Right ventricle myocardium inferior (tissue), 1 donor: Measurements from ENCODE around the gene RNU1-2. TPM values are rescaled to one million over a fixed set of nuclear protein-coding genes. Genes with fewer than 3 reads are reported as not detected.
A peak's percentile ranks its signal among the peaks of the same experiment; 100 is the strongest.
"Not testable (repeated sequence)": the region's sequence is repeated elsewhere in the genome, so short reads cannot be mapped to it uniquely, and the experiment has no call there.

ENCODE experiments used
- ATAC-seq: fragments of 200-7000 bp; cut with Tn5 transposase; one replicate; pipeline ENCODE4 v1.9.1; 2020; ENCODE audit warnings: mild to moderate bottlenecking, moderate library complexity
- DNase-seq: peaks from one replicate; pipeline ENCODE4 v3.0.0; 2021; ENCODE audit errors: missing footprints
- intact Hi-C: fragments of 100-400 bp; cut with DNase I; formaldehyde crosslinking; loops from one replicate; pipeline ENCODE4 v1.11.0; 2022
- total RNA-seq: library from RNA; stranded (reverse); fragmentation: NEBNext Ultra II Directional; extraction: Animal tissue kit (Norgen Biotek cat#: 25700); gene quantifications from one replicate; pipeline ENCODE4 v1.2.1, GENCODE V29; 2021
- donor health status: DM: no; HTN: yes; CAD: no; lungs with severe emphysema.

RNU1-2 gene
- total RNA-seq, 1 donor from 2014 or later: 4,572 TPM

DNA sequence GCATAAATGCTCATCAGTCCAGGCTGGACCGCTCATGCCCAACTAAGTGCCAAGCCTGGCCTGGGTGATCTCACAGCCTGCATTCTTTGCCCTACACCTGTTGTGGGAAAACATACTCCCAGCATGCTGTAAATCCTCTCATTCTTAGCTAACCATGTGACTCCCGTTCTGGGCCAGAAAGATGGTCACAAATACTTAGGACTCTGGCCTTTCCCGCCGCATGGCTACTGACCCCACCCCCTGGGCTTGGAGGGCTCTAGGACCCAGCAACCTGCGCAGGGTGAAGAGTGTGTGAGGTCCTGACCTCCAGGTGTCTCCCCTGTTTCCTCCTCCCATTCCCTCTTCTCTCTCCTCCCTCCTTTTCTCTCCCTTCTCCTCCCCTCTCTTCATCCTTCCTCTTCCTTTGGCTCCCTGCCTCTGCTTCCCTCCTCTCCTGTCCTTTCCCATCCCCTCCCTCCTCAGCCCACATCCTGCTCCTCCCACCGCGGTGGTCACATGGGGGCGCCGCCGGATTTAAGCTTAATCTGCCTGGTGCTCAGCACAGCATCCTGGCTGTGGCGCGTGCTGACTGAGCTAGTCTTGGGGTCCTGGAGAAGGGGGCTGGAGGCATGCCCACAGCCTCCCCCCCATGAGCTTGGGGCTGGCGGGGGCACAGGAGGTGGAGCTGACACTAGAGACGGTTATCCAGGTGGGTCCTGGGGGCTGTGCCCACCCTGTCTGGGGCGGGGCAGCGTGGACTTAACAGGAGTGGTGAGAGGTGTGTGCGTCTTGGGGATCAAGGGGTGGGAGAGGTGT lies 25.8 kb downstream of the RNU1-2 start, which contains the start of gene CROCC:
TSS of gene CROCC (plus strand) at position 541 of the 795 bp plus-strand sequence. CDS start at position 629, 88 bp downstream.
- intact Hi-C loops: no loop called here
- peak; percentile 65 for DNase-seq
- ATAC-seq: no peak

DNA sequence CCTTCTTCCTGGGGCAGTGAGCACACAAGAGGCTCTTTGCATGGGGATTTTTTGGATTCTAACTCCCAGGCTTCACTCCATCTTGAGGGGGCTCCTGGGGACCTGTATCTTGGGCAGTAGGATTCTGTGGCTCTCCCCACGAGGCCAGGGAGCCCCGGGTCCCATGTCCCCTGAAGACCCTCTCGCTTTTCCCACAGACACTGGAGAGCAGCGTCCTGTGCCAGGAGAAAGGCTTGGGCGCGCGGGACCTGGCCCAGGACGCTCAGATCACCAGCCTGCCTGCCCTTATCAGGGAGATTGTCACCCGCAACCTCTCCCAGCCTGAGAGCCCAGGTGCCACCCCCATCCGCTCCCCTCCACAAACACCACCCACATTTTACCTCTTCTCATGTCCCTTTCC lies 26.7 kb downstream of the RNU1-2 start:
- DNase-seq: no peak
- no peak for ATAC-seq
- intact Hi-C loops: no loop called here

- ATAC-seq: no peak
- DNase-seq: no peak
- intact Hi-C loops: no loop called here
These were observed 27.2 kb downstream of the RNU1-2 start for GRCh38 chr1:16922885-16923431.

DNA sequence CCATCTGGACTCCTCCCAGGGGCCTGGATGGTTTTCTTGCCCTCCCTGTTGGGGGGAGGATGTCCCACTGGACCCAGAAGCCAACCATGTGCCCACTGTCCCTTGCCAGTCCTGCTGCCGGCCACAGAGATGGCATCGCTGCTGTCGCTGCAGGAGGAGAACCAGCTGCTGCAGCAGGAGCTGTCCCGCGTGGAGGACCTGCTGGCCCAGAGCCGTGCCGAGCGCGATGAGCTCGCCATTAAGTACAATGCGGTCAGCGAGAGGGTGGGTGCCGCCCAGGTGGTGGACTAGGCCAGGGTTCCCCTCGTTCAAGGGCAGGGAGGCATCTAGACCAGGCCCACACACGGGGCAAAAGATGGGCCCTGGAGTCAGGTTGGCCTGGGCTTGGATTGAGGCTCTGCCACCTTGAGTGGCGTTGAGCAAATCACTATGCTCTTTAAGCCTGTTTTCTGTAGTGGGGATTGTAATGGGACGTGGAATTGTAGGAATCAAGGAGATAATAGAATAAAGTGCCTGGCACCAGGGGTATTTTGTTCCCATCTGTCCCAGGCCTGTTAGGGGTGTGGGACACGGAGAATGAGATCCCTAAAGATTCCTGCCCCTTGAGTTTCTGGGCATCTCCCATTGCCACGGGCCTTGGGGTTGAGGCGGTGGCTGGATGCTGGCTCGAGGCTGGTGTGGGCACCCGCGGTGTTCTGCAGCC lies 28.6 kb downstream of the RNU1-2 start:
- ATAC-seq: no peak
- DNase-seq: no peak
- intact Hi-C loops: no loop called here

DNA sequence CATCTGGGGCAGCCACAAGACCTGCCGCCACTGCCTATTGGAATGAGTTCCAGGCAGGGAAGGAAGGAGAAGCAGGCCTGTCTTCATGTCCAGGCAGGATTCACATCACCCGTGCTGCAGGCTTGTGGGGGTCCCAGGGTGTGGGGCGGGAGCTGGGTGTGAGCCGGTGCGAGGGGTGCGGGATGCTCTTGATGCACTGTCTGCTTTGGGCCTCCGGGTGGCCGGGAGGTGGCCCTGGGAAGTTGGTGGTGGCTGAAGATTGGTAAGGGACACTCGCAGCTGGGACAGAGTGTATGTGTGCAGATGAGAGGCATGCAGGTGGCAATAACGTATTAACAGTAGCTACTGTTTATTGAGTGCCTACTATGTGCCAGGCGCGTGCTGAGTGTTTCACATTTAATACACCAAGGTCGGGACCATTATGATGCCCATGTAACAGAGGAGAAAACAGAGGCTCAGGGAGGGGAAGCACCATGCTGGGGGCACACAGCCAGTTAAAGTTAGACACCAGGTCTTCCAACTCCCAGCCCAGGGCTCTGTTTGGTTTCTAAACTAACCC lies 29.2 kb downstream of the RNU1-2 start:
- DNase-seq: peak; percentile 26
- intact Hi-C loops: no loop called here
- no peak for ATAC-seq

GRCh38 chr1:16925635-16926490 lies 30.1 kb downstream of the RNU1-2 start:
- intact Hi-C loops: no loop called here
- ATAC-seq: no peak
- DNase-seq: peak; percentile 62

- ATAC-seq: no peak
- intact Hi-C loops: no loop called here
- DNase-seq: peak; percentile 34
These were observed 30.8 kb downstream of the RNU1-2 start for GRCh38 chr1:16926491-16927073.

DNA sequence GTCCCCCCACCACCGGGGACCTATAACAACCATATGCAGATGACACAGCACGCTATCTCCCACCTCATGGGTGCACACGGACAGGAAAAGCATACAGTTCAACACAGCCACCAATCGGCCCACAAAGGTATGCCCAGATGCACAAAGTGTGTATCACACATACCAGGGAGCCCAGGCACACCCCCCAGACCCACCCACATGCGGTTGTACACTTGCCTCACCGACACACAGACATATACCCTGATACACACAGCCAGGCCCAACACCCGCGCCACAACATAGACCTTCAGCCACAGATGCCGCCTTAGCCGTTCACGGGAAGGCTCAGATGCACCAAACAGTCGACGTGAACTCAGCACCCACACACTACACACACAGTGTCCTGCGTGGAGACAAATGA lies 31.5 kb downstream of the RNU1-2 start:
- peak; percentile 18 for DNase-seq
- ATAC-seq: no peak
- intact Hi-C loops: no loop called here

GRCh38 chr1:16927711-16928485 lies 32.1 kb downstream of the RNU1-2 start:
- no peak for ATAC-seq
- intact Hi-C loops: no loop called here
- peak; percentile 17 for DNase-seq

DNA sequence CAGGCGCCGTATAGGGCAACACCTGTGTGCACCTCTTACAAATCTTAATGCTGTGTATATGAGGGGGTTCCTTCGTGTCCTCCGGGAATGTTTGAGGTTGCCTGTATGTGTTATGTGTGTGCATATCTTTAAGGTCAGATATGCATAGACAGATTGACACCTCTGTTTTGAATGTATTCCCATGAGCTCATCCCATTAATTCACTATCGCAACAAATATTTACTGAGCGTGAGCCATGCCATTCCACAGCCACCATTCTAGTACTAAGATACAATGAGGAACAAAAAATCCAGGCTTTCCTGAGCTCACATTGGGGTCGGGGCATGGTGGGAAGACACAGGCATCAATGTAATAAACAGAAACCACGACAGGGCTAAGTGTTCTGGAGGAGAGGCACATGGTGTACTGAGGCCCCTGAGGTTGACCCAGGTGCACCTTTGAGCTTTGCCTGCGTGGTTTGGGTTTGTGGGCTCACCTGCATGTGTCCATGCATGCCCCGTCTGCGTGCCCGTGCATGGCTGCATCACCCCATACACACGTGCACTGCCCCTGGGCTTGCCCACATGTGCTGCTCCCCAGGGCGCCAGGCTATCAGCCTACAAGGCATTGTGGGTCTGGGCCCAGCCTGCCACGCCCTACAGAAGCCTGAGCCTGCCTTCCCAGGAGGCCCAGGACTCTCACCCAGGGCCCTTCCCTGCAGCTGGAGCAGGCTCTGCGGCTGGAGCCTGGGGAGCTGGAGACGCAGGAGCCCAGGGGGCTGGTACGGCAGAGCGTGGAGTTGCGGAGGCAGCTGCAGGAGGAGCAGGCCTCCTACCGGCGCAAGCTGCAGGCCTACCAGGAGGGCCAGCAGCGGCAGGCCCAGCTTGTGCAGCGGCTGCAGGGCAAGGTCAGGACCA lies 33.6 kb downstream of the RNU1-2 start:
- peak; percentile 26 for DNase-seq
- ATAC-seq, intact Hi-C loops: not testable (repeated sequence)

- DNase-seq: peak; percentile 51
- intact Hi-C loops, ATAC-seq: not testable (repeated sequence)
These were observed 35.6 kb downstream of the RNU1-2 start for GRCh38 chr1:16931206-16931934.

DNA sequence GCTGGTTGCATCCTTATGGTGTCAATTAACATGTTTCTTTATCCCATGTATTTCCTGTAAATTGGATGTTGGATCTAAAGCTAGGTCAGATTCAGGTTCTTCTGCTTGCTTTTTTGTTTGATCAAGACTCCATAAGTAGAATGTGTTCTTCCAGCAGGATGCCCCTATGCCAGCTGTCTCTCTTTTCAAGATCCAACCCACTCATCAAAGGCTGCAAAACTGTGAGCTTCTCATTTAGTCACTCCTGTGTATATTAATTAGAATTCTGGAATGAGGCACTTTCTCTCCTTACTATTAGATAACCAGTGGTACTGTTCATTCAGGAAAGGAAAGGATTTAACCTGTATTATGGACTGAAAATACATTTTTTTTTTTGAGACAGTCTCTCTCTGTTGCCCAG lies 38.2 kb downstream of the RNU1-2 start:
- ATAC-seq, intact Hi-C loops: not testable (repeated sequence)
- peak; percentile 1 for DNase-seq

DNA sequence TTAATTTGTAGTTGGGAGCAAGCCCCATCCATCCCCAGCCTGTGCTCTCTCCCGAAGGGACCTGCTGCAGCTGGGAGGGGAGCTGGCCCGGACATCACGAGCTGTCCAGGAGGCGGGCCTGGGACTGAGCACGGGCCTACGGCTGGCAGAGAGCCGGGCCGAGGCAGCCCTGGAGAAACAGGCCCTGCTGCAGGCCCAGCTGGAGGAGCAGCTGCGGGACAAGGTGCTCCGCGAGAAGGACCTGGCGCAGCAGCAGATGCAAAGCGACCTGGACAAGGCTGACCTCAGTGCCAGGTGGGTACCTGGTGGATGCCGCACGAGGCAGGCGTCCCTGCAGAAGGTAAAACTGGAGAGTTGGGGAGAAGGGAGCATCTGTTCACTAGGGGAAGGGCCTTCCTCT lies 40.8 kb downstream of the RNU1-2 start:
- DNase-seq, intact Hi-C loops: not testable (repeated sequence)
- peak; percentile 34 for ATAC-seq

GRCh38 chr1:16938351-16939321 lies 42.9 kb downstream of the RNU1-2 start:
- ATAC-seq: no peak
- intact Hi-C loops: no loop called here
- no peak for DNase-seq
